NOMO-1 treated with DMSO at 0.1 percent for 48 hours (cell line): ENCODE data around the gene ADGRL3.

Source experiments
- DNase-seq: peaks from one replicate; lab custom pipeline; 2025; ENCODE audit not compliant: unreplicated experiment; lab: John Stamatoyannopoulos, UW

ADGRL3 gene

DNA sequence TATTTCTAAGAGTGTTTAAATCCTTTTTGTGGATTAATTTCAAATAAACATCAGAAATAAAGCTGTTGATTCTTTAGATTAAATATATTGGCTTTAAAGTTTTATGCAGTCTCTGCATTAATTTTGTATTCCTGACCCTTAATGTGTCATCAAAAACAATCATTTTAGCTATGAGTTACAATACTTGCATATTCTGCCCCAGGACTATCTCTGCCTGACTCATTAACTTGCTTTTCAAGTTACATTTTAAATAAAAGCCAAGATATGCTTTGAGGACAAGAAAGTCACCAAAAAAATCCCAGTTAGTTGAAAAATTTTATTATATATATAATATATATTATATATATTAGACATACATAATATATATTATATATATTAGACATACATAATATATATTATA, 208.7 kb downstream of the ADGRL3 start:
- DNase-seq = no peak

DNA sequence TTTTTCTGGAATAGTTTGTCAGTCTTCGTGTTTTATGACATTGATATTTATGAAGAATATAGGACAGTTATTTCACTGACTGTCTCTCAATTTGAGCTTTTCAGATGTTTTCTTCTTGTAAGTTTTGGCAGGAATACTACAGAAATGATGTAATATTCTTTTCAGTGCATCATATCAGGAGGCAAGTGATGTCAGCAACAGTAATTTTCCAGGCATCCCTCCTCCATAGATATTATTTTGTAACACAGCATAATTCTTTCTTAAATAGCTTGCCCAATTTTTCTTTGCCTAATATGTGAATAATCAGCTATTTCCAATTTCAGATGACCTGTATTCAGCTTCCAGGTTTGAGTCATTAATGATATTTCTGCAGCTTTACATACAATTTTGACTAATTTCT, 211.1 kb downstream of the ADGRL3 start:
- no peak for DNase-seq

DNA sequence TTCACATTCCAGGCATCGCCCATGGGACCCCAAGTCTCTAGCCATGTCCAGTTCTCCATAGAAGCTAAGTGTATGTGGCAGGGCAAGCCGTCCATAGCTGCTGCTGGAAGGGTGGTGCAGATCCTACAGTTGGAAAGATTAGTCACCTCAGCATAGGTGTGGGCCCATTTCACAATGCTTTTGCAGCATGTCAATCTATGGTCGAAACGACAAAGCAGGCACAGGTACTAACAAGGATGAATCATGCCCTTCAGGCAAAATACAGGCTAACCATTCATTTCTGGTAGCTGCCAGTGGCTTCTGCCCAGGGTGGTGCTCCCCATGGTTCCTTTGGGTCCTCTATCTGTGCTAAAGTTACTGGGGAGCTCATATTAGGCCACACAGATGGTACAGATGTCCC, 225.2 kb downstream of the ADGRL3 start:
- DNase-seq = no peak

DNA sequence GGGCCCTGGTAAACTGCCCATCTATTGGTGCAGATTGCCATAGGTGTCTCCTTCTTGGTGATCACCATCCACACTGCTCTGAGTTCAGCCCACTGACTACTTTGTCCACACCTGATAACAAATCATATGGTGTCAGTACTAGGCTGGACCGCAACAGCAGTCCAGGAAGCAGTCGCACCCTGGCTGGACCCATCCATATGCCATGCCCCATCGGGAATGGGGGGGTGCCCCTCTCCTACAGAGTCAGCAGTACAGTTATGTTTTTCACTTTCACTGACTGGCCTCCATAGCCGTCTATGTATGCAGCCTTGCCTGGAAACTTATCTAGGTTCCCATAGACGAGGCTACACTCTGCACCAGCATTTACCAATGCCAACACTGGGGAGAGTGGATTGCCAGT, 226.1 kb downstream of the ADGRL3 start:
- DNase-seq = no peak

DNA sequence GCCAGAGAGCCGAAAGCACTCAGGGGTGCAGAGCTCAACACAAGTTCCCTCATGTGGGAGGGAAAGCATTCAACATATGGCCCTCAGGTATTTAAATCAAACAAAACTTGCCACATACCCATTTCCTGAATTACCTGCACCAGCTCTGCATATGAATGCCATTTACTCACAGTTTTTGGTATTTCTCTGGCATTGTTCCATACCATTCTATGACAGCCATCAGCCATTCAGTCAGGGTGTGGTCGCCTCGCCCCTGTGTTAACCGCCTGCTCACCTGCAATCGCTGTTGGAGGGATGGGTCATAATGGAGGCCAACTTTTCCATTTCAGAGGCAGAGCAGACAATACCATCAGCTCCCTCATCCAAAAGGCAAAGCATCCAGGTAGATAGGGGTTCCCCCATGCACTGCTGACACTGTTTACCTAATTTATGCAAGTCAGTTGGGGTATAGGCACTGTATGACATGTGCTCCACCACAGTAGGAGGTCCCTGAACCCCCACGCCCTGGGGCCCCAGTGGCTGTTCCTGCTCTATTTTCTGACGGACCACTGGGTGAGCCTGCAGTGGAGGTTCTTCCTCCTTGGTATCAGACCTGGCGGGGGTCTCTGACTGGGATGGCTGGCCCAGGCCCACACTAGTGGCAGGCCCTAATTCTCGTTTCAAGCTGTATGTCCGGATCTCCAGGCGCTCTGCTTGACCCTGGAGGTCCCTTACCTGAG, 227.1 kb downstream of the ADGRL3 start:
- DNase-seq = no peak

GRCh38 chr4:61427818-61428495, 227.8 kb downstream of the ADGRL3 start:
- DNase-seq = no peak

- no peak for DNase-seq
Observed at GRCh38 chr4:61428950-61429349, 228.8 kb downstream of the ADGRL3 start.

- DNase-seq = no peak
Observed at GRCh38 chr4:61431131-61431530, 231.0 kb downstream of the ADGRL3 start.

- DNase-seq = no peak
Observed at GRCh38 chr4:61437923-61438322, 237.8 kb downstream of the ADGRL3 start.

- DNase-seq = no peak
Observed at GRCh38 chr4:61440321-61440720, 240.2 kb downstream of the ADGRL3 start.

- DNase-seq = no peak
Observed at GRCh38 chr4:61442936-61443335, 242.8 kb downstream of the ADGRL3 start.

GRCh38 chr4:61443813-61444510, 243.8 kb downstream of the ADGRL3 start:
- no peak for DNase-seq

GRCh38 chr4:61445374-61446063, 245.4 kb downstream of the ADGRL3 start:
- no peak for DNase-seq

GRCh38 chr4:61446941-61447340, 246.8 kb downstream of the ADGRL3 start:
- DNase-seq = no peak

DNA sequence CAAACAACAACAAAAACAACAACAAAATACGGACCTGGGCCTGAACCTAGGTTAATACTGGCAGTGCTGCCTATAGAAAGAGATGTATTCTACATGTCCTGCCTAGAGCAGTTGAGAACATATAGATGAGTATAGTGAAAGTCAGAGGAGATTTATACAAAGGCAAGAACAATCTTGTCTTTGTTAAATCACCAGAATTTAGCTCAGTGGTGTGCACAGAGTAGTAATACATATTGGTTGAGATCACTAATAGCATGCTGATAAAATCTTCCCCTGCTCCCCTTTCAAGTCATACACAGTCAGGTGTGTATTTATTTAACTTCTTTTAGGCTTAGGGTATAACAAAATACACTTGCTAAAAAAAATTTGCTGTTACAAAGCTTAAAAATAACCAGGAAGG, 247.8 kb downstream of the ADGRL3 start:
- DNase-seq = no peak

- DNase-seq = no peak
Observed at GRCh38 chr4:61451935-61452334, 251.8 kb downstream of the ADGRL3 start.

DNA sequence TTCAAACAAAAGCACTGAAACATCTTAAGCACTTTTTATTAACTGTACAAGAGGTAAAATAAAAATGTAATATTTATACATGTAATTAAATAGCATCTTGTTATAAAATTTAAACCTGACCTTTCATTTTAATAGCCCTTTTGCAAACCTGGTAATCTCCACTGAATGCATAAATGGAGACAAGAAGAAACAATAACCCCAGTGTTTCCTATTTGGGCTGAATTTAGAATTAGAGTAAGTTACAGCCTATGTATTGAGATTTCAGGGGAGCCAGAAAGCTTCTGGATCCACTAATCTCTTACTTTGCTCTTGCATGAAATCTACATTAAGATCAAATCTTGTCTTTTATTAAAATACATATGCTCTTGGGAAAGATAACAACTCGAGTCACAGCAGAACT, 261.8 kb downstream of the ADGRL3 start:
- DNase-seq = no peak

GRCh38 chr4:61462451-61463326, 262.6 kb downstream of the ADGRL3 start:
- DNase-seq = no peak

DNA sequence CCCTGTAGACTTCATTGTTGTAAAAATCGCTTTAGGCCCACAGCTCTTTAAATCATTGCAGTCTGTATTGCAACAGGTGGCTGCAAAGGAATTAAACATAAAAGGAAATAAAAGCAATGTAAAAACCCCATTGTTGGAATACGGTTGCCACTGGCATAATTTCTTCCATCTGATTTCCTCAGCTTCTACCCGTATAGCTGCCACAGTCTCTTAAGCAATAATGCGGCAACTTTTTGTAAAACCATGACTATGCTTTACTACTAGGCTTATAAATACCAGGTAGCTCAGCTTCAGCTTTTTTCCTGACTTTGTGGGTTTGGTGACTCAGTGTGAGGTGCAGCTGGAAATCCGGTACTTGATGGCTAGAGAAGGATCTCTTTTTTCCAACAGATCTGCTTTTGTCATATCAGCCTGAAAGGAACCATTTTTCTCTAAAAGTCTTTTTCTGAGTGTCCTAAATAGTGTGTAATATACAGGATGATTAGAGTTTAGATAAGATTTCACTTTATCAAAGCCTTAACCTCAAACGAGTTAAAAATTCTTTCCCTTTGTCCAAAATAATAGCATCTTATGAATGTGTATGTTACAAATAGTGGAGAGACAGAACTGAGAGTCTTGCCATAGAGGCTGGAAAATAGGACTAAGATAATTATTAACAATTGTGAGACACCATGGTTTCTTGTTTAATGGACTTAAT, 268.0 kb downstream of the ADGRL3 start:
- peak; percentile 92 for DNase-seq

DNA sequence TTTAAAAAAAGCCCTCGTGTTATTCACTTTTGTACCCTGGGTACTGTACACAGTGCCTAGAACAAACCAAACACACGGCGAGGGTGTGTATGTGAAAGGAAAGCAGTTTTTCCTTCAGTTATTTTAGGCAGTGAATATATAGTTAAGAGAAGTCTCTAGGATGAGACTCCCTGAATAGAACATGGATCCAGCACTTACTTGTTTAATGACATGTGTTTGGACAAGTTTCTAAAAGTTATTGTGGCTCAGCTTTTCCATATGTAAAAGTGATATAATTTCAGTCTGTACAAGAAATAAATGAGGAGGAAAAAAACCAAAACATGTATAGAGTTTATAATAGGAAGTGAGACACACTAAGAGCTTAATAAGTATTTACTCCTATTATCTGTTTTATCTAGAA, 273.2 kb downstream of the ADGRL3 start:
- DNase-seq = no peak
